ENCODE data around the gene TLCD4. TPM values are rescaled to one million over a fixed set of nuclear protein-coding genes. Genes with fewer than 3 reads are reported as not detected.

The TLCD4 gene
- total and polyA plus RNA-seq, 2 of the 8 experiments (the other 6 are each of a cell fraction or from before 2014, with no cell fraction given) = 0.79 to 4.2 TPM

- TF ChIP-seq RNF2 (IDR thresholded peaks at IDR 0.05; ENCODE audit: borderline replicate concordance, low read depth, low read length, missing control alignments, poor library complexity, severe bottlenecking) = no peak
- TF ChIP-seq SIN3A (conservative IDR thresholded peaks at IDR 0.05 in 1 of 2, IDR thresholded peaks at IDR 0.05 in 1 of 2; ENCODE audit: low read depth in 1 of 2, low read length in 2 of 2) = no peak
- no peak for TF ChIP-seq SP2 (IDR thresholded peaks at IDR 0.05; ENCODE audit: low read length)
- no peak for TF ChIP-seq RFX5 (IDR thresholded peaks at IDR 0.05; ENCODE audit: borderline replicate concordance, low read depth, low read length)
- TF ChIP-seq TAF7 (optimal IDR thresholded peaks at IDR 0.05; ENCODE audit: borderline replicate concordance, low read depth, low read length) = no peak
- TF ChIP-seq, protein P1, sequence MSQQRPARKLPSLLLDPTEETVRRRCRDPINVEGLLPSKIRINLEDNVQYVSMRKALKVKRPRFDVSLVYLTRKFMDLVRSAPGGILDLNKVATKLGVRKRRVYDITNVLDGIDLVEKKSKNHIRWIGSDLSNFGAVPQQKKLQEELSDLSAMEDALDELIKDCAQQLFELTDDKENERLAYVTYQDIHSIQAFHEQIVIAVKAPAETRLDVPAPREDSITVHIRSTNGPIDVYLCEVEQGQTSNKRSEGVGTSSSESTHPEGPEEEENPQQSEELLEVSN (IDR thresholded peaks at IDR 0.05) = no peak
- no peak for TF ChIP-seq CHD2 (IDR thresholded peaks at IDR 0.05; ENCODE audit: low read length)
Observed at GRCh38 chr1:95139039-95139438, 21.9 kb downstream of the TLCD4 start (continued).

Measured in H1 (cell line).